Fibroblast of pulmonary artery (primary cell): ENCODE data around the gene PCDHA11.
"Not testable (repeated sequence)": the region's sequence is repeated elsewhere in the genome, so short reads cannot be mapped to it uniquely, and the experiment has no call there.

Experiments used
- DNase-seq: peaks from one replicate; pipeline ENCODE4 v3.0.0-alpha.2; 2010; ENCODE audit warnings: low read depth
- H3K4me3 ChIP-seq: replicated peaks from 2 replicates; pipeline ENCODE4 v1.5.1; 2011; ENCODE audit warnings: low read depth, mild to moderate bottlenecking, control low read depth, low read length, moderate library complexity
- CTCF ChIP-seq: IDR thresholded peaks from 2 replicates; pipeline ENCODE4 v1.5.1; 2011; ENCODE audit warnings: mild to moderate bottlenecking, control low read depth, low read length, inconsistent platforms; ENCODE audit errors: missing control alignments

Gene PCDHA11

GRCh38 chr5:140862441-140863295 lies 6.1 kb upstream of the PCDHA11 start:
- no peak for DNase-seq
- no peak for TF ChIP-seq CTCF
- no peak overlapping the region for H3K4me3 ChIP-seq

GRCh38 chr5:140869555-140869886 lies 764 bp downstream of the PCDHA11 start:
- no peak for TF ChIP-seq CTCF
- H3K4me3 ChIP-seq, result no peak overlapping the region
- no peak for DNase-seq

- no peak for TF ChIP-seq CTCF
- H3K4me3 ChIP-seq, result no peak overlapping the region
- DNase-seq, result no peak
These were observed 1.8 kb downstream of the PCDHA11 start for GRCh38 chr5:140870221-140871201.

GRCh38 chr5:140875085-140876065 lies 6.6 kb downstream of the PCDHA11 start, which contains the start of gene PCDHA12:
PCDHA12 (plus strand) TSS chr5:140875308; CDS start chr5:140875473, 165 bp downstream.
- TF ChIP-seq CTCF, result no peak
- DNase-seq, result no peak
- no peak within 1 kb of the TSS for H3K4me3 ChIP-seq

GRCh38 chr5:140876541-140877261 lies 7.9 kb downstream of the PCDHA11 start:
- not testable (repeated sequence) for H3K4me3 ChIP-seq, DNase-seq

GRCh38 chr5:140877262-140877581 lies 8.5 kb downstream of the PCDHA11 start:
- no peak for TF ChIP-seq CTCF
- H3K4me3 ChIP-seq, result no peak overlapping the region
- DNase-seq, result no peak
